GM21619 (cell line): ENCODE measurements around the gene SGSH.

Experiments used
- ATAC-seq: cut with Tn5 transposase; IDR thresholded peaks from one replicate; pipeline ENCODE4 v1.9.1; 2021; ENCODE audit not compliant: unreplicated experiment

The SGSH gene

GRCh38 chr17:80187090-80187489, 33.0 kb downstream of the SGSH start:
- no peak for ATAC-seq

GRCh38 chr17:80185968-80186367, 34.2 kb downstream of the SGSH start:
- ATAC-seq, result no peak

GRCh38 chr17:80184423-80184714, 35.8 kb downstream of the SGSH start:
- ATAC-seq, result no peak

- no peak for ATAC-seq
These were observed 36.3 kb downstream of the SGSH start for GRCh38 chr17:80183581-80184422.

GRCh38 chr17:80182845-80183223, 37.3 kb downstream of the SGSH start:
- ATAC-seq, result no peak

- ATAC-seq, result no peak
These were observed 37.9 kb downstream of the SGSH start for GRCh38 chr17:80182118-80182844.

GRCh38 chr17:80181431-80181830, 38.7 kb downstream of the SGSH start:
- ATAC-seq, result no peak

- ATAC-seq, result no peak
These were observed 39.9 kb downstream of the SGSH start for GRCh38 chr17:80180192-80180591.

GRCh38 chr17:80177986-80178595, 42.0 kb downstream of the SGSH start:
- ATAC-seq, result no peak

- ATAC-seq, result no peak
These were observed 43.4 kb downstream of the SGSH start for GRCh38 chr17:80176757-80177156.

- ATAC-seq, result no peak
These were observed 46.2 kb downstream of the SGSH start for GRCh38 chr17:80173916-80174315.

- no peak for ATAC-seq
These were observed 47.0 kb downstream of the SGSH start for GRCh38 chr17:80173126-80173525.

GRCh38 chr17:80171681-80172080, 48.5 kb downstream of the SGSH start:
- ATAC-seq, result no peak

GRCh38 chr17:80169784-80170500, 50.2 kb downstream of the SGSH start, which contains the start of gene CARD14:
Gene CARD14, plus strand, starts transcription at chr17:80170030. Its CDS starts 11,409 bp downstream, at chr17:80181439.
- ATAC-seq, result no peak

- no peak for ATAC-seq
These were observed 51.0 kb downstream of the SGSH start for GRCh38 chr17:80169107-80169506.

GRCh38 chr17:80168371-80168770, 51.8 kb downstream of the SGSH start:
- ATAC-seq, result no peak

GRCh38 chr17:80166446-80166845, 53.7 kb downstream of the SGSH start:
- ATAC-seq, result no peak

- no peak for ATAC-seq
These were observed 55.9 kb downstream of the SGSH start for GRCh38 chr17:80164185-80164584.

GRCh38 chr17:80163336-80163735, 56.8 kb downstream of the SGSH start:
- no peak for ATAC-seq

GRCh38 chr17:80160536-80160935, 59.6 kb downstream of the SGSH start:
- ATAC-seq, result no peak
